ENCODE measurements around the gene TMEM190.
A peak's percentile ranks its signal among the peaks of the same experiment; 100 is the strongest.
"Not testable (repeated sequence)": the region's sequence is repeated elsewhere in the genome, so short reads cannot be mapped to it uniquely, and the experiment has no call there.

Gene TMEM190

DNA sequence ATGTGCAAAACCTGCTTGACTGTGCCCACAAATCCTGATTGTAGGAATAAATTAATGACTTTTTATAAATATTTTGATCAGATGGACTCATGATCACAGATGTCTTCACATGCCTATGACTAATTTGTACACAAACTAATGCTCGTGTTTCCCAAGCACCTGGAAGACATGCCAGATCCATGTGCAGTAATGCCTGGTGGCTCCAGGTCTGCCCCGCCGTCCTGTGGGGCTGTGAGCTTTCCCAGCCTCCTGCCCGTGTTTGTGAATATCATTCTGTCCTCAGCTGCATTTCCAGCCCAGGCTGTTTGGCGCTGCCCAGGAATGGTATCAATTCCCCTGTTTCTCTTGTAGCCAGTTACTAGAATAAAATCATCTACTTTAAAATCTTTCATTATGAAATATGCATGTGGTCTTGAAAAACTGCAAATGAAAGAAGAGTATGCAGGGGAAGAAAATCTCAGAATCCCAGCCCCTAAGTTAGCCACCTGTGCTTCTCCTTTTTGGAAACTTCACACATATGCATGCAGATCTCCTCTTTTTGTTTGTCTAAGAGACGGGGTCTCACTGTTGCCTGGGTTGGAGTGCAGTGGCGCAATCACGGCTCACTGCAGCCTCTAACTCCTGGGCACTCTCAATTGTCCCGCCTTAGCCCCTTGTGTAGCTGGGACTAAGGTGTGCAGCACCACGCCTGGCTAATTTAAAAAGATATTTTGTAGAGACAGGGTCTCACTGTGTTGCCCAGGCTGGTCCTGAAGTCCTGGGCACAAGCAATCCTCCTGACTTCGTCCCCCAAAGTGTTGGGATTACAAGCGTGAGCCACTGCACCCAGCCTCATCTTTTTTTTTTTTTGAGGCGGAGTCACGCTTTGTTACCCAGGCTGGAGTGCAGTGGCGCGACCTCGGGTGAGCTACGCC, 15.3 kb downstream of the TMEM190 start:
- DNase-seq = no peak

DNA sequence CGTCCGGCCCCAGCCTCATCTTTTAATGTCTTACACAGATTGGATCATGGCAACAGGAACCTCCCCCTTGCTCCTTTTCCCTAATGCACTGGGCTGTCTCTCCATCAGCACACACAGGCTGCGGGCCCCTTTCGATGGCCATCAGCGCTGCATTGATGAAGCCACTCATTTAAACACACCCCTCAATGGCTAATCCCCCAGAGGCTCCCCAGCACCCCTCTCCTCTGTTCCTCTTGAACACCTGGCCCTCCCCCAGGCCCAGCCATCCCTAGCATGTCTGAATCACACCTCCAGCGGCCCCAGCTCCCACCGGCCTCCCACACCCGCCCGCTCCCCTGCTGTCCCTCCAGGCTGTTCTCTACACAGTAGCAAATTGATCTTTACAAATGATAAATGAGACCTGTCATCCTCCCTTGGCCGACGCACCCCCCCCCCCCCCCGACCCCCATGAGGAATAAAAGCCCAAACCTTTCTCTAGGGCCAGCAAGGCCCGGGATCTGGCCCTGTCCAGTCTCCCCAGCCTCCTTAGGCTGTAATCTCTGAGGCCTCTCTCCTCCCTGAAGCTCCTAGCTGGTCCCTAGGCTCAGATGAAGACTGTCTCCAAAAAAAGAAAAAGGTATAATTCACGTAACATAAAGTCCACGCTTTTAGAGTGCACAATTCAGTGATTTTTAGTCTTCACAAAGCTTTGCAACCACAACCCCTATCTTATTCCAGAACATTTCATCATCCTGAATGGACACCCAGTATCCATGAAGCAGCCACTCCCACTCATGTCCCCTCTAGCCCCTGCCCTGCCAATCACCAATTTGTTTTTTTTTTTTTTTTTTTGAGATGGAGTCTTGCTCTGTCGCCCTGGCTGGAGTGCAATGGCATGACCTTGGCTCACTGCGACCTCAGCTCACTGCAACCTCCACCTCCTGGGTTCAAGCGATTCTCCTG, 16.5 kb downstream of the TMEM190 start:
- DNase-seq = no peak

DNA sequence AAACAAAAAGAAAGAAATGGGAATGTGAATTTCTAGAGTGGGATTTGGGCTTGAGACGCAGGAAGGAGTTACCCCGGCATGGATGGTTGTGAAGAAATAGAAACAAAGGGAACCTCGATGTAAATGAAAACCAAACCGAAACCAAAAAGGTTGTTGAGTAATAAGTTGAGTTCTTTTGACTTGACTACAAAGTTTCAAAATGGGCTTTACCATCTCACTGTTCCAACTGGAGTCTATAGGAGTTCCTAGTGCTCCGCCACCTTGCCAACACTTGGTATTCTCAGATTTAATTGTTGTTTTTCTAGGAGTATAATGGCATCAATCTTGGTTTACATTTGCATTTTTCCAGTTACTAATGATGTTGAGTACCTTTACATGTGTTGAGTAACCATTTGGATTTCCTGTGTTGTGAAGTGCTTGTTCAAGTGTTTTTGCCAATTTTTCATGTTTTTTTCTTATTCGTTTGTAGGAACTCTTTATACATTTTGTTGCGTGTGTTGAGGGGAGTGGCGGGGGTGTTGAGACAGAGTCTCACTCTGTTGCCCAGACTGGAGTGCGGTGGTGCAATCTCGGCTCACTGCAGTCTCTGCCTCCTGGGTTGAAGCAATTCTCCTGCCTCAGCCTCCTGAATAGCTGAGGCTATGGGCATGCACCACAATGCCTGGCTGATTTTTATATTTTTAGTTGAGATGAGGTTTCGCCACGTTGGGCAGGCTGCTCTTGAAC, 21.7 kb downstream of the TMEM190 start:
- no peak for DNase-seq

DNA sequence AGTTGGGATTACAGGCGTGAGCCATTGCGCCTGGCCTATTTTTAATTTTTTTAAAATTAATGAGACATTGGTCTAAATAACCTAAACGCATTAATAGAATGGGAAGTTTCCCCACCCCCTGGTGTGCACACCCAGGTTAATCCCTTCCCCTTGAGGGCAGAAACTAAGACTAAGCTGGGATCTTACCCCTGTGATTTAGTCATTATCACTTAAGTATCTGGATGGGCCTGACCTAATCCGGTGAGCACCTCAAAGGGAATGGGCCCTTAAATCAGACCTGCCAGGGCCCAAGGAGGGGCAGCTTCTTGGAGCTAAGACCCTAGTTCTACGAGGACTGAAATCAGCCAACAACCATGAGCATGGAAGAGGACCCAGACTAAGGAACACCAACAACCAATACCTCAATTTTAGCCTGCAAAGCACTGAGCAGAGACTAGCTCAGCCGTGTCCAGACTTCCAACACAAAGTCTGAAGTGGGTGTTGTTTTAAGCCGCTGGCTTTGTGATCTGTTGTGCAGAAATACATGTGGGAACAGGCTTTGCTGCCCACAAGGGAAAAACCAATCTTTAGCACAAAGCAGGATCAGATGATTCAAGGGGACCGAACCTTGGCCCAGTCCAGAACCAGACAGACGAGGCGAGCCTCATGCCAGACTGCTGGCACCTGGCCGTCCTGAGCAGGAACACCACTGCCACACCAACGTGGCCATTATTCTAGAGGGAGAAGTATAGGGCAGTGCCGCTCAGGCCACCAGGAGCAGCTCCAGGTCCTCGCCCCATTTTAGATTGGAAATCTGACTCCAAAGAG, 23.9 kb downstream of the TMEM190 start:
- no peak for DNase-seq

DNA sequence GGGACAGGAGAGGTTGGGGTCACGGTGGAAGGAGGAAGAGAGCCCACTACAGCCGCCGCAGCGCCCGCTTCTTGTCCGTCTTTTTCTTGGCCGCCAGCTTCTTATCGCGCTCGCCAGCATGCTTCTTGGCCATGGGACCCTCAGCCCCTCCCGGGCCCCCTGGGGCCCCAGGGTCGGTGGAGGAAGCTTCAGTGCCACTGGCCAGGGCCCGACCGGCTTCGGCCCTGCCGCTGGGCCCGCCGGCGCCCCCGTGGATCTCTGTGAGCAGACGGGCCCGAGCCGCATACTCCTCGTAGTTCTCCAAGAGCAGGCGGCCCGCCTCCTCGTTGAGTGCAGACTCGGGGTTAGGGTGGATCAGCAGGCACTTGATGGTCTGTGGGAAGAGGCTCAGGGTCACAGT, 24.8 kb downstream of the TMEM190 start:
- DNase-seq = not testable (repeated sequence)

DNA sequence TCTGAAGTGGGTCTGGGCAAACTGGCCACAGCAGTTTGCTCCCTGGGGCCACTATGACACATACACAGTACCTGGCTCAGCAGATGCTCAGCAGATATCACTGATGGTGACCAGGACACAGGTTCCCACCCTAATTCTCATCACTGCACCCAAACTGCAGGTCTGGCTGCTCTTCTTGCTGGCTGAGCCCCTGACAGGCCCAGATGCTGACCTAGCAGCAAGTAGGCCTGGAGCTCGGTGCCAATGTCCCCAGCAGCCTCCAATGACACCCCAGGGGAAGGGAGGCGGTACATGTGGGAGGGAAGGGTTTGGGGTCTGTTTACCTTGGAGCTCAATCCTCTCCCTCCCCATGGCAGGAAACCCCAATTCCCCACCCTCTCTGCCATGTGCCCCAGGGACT, 25.9 kb downstream of the TMEM190 start:
- DNase-seq = no peak

DNA sequence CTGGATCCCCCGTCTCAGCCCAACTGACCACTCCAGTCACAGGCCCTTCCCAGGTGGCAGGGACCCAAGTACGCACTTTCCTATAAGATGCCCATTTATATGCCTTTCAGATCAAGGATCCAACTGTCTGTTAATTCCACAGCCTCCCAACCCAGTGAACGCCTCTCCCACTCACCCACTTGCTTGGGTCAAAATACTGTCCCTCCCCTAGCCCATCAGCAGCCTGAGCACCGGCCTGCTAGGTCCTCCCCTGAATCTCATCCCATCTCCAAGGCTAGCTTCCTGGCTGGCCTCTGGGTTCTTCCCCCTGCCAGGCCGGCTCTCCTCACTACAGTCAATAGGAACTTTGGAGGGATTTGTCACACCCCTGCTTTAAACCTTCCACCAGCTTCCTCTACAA, 29.0 kb downstream of the TMEM190 start:
- DNase-seq = no peak

DNA sequence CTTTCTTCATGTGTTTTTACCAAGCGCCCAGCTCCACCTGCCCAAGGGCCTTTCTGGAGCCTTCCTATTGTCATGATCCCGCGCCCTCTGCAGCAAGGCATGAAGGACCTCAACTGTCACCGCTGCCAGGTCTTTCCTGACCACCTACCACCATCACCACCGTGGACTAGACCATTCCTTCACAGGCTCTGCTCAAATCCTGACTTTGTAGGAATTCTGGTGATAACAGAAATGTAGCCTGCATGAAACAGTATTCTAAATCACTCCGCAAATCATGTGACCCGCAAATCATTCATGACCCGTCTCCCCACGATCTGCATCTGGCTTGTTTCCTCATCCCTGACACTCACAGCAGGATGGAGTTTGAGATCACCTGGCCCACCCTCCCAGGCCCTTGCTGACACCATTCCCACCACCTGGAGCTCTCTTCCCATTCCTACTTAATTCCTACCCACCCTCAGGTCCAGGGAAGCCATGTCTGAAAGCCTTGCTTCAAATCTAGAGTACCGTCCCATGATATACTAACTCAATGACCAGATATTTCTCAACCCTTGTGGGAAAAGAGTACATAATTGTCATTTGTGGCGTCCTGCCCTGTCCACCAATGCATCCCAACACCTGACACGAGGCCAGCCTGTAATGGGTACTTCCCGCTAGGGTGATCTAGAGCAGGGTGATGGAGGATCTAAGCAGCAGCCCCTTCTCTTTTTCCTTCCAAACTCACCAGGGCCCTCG, 29.6 kb downstream of the TMEM190 start:
- no peak for DNase-seq

DNA sequence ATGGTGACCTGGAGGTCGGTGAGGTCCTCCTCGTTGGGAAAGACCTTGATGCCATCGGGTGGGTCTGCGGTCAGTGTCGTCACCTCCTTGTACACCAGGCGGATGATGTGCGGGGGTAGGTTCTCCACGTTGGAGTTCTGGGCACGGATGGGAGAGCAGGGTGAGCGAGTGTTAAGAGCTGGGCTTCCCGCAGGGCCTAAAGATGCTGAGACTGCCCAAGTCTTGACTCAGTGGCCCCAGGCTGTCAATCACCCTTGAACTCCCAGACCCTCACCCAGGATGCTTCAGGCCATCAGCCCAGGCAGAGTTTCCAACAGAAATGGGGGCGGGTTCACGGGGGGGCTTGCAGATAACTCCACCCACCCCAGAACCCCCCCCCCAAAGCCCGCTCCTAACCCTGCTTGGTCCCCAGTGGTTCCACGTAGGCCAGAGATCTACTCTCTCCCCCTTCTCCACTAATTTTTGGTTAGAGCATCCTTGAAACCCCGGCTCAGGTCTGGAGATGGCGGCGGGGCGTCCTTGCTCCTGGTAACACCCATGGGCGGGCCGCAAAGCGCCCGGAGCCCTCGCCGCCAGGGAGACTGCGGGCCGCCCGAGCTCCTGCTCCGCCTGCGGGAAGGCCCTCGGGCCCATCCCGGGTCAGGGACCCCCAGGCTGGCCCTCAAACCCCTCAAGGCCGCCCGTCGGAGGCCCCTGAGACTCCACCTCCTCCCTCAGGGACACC, 30.4 kb downstream of the TMEM190 start:
- peak; percentile 25 for DNase-seq

DNA sequence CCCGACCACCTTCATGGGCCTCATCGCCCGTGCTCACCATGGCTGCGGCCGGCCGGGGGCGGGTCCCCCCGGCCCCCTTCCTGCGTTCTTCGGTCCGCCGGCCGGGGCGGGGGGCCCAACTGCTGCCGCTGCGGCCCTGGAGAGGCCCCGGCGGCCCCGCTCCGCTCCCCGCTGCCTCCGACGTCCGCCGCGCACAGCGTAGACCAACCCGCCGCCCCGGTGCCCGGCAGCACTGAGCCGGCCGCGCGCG, 30.8 kb downstream of the TMEM190 start, which contains the start of gene UBE2S:
TSS of gene UBE2S (minus strand) at position 239 of the 250 bp plus-strand sequence. CDS start at position 40, 199 bp downstream.
- not testable (repeated sequence) for DNase-seq

DNA sequence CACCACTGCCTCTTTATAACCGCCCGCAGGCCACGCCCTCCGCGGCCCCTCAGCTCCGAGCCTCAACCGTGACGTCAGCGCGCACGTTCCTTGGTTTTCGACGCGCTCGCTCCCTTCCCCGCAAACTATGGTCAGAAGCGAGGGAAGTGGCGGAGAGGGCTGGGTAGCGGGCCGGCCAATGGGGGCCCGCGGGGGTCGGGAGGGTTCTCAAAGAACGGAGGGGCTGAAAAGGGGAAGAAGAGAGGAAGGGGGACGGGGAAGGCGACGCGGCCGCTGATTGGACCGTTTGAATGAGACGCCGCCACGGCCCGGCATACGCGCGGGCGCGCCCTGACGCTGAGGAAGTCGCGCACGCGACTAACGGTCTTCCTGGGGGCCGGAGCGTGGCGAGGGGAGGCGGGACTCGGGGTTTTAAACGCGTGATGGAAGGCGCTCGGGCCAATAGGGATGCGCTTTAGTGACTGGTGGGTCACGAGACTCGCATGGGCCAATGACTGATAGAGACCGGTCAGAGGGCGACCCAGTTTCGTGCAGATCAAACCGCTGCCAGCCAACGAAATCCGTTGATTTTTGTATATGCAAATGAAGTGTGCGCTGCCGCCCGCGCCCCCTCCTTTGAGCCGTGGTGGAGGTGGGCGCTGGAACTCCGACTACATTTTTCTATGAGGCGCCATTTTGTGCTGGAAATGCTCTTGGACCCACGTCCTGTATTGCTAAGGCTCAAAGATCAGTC, 31.3 kb downstream of the TMEM190 start:
- peak; percentile 99 for DNase-seq

DNA sequence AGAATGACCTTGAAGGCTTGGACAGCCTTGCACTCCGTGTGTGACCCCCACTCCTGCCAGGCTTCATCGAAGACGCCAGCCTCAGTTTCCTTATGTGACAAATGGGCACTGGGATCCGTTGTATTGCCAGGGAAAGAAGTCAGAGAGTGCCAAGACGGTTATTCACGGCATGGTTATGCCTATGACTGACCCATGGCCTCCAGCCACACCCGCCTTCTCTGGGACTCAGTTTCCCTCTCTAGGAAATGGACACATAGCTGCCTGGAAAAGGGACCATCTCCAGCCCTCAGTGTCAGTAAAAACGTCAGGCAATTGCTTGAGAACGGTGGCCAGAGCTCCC, 31.9 kb downstream of the TMEM190 start:
- no peak for DNase-seq

DNA sequence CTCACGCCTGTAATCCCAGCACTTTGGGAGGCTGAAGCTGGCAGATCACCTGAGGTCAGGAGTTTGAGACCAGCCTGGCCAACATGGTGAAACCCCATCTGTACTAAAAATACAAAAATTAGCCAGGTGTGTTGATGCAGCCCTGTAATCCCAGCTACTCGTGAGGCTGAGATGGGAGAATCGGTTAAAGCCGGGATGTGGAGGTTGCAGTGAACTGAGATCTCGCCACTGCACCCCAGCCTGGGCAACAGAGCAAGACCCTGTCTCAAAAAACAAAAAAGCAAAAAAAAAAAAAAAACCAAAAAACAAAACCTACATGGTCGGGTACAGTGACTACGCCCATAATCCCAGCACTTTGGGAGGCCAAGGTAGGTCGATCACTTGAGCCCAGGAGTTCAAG, 32.6 kb downstream of the TMEM190 start:
- DNase-seq = not testable (repeated sequence)

DNA sequence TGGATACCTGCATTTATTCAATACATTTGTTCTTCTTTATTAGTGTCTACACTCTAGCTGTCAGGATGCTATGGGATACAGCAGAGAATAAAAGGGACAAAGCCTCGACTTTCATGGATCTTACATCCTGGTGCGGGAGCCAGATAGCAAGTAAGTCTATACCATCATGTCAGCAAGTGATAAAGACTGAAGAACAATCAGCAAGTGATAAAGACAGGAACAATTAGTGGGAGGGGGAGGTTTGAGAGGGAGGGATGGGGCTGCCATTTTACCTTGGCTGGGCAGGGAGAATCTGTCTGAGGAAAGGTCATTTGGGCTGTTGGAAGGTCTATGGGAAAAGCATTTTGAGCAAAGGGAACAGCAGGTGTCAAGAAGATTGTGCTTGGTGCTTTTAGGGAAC, 33.5 kb downstream of the TMEM190 start:
- DNase-seq = no peak

DNA sequence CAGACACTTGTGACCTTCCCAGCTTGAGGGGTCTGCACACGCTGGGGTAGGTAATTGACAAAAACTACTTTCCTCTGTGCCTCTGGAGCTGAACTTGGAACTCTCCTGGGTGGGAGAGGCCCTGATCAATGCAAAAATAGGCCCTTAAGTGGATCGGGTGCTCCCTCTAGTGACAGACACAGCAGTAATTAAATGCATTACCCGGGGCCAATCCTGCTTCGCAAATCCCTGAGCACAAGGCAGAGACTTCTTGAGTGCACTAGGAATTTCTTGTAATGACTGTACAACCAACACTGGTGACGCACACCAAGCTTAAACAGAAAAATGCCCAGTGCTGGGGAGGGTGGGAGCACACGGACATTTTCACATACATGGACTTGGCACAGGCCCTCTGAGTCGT, 41.6 kb downstream of the TMEM190 start:
- DNase-seq = peak; percentile 73

DNA sequence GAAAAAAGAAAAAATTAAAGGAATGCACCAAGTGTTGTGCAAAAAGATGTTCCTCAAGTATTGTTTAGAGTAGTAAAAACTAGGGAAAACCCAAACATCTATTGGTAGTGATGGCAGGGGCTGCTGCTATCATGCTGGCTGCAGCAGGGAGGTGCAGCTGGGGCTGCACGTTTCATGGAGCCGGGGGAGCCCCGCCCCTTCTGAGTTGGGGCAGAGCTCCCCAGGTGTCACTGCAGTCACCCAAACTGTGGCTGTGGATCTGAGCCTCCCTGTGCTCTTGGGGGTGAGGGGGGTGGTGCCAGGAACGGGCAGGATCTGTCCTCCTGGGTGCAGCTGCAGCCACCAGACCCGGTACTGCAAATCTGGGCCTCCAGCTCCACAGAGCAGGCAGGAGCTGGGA, 42.5 kb downstream of the TMEM190 start:
- DNase-seq = no peak

DNA sequence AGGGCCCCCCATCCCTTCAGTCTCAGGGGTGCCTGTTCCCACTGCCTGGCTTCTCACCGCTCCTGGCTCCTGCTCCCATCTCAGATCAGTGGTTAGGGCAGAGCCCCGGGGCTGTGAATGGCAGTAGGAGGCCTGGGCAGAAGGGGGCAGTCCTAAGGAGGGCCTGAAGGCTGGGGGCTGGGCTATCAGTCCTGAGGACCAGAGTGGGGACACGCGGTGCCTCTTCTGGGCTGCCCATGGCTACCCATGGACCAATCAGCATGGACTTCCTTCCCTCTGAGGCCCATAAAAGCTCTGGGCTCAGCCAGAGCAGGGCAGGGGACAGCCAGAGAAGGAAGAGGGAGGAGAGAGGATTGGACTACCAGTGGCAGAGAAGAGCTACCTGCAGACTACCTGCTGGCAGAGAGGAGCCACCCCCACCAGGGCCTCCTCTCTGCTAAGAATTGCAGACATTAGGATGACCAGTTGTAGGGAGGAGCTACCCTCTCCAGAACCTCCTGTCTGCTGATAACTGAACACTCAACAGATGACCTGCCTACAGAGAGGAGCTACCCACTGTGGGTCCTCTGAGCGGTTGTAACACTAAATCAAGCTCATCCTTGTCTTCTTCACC, 43.1 kb downstream of the TMEM190 start:
- no peak for DNase-seq

DNA sequence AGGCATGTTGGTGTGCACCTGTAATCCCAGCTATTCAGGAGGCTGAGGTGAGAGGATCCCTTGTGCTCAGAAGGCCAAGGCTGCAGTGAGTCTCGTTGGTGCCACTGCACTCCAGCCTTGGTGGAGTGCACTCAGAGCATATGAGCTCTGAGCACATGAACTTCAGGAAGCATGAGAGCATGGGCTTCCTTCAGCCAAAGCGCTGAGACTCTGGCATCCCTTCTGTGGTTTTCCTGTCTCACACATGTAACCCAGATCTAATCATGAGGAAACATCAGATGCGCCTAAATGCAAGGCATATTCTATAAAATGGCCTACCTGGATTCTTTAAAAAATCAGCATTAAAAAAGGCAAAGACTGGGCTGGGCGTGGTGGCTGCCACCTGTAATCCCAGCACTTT, 44.7 kb downstream of the TMEM190 start:
- DNase-seq = peak; percentile 58

DNA sequence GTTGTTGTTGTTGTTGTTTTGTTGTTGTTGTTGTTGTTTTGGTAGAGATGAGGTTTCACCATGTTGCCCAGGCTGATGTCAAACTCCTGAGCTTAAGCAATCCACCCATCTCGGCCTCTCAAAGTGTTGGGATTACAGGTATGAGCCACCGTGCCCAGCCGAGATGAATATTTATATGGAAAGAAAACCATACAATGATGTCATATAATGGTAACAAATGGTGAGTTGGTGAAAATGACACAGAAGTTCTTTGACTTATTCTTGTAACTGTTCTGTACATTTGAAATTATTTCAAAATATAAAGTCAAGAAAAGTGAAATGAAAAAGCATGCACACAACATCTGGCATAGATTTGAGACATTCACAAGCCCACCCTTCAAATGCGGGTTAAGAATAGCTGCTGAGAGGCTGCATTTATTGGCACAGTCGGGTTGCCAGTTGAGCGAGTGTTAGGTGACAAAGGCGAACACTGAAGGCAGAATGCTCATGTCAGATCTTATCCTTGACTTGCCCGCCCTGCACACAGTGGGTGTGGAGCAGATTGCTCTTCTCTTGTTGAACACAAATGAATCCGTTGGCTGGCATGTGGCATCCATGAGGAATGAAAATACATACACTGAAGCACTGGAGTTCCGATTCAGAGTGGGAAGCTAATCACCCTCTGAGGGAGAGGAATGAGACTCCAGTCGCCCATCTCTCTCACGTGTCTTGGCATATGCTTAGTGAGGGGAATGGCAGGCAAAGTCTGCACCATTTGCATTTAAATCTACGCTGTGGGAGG, 46.8 kb downstream of the TMEM190 start:
- no peak for DNase-seq

All from CD4-positive, alpha-beta T cell treated with Interleukin-17A for 1 hour (primary cell).